Mammary epithelial cell (primary cell): ENCODE results near the gene AKAP6.

Source experiments
- EZH2 ChIP-seq: IDR thresholded peaks from 2 replicates; pipeline ENCODE4 v1.6.1; 2012; ENCODE audit warnings: low read length, inconsistent platforms, borderline replicate concordance
- TF ChIP-seq, protein P1 (sequence below), 2 donors: IDR thresholded peaks in 1 of 2; conservative IDR thresholded peaks in 1 of 2; 2 replicates each; pipeline ENCODE4 v1.5.1; 2011 to 2012; ENCODE audit warnings: inconsistent platforms in 2 of 2, low read length in 2 of 2, mild to moderate bottlenecking in 2 of 2, control low read depth in 1 of 2, low read depth in 1 of 2; ENCODE audit not compliant: insufficient read depth in 1 of 2; ENCODE audit errors: extremely low read depth in 1 of 2

GRCh38 chr14:32510815-32511214 is 181.7 kb downstream of the AKAP6 start:
- TF ChIP-seq, protein P1, sequence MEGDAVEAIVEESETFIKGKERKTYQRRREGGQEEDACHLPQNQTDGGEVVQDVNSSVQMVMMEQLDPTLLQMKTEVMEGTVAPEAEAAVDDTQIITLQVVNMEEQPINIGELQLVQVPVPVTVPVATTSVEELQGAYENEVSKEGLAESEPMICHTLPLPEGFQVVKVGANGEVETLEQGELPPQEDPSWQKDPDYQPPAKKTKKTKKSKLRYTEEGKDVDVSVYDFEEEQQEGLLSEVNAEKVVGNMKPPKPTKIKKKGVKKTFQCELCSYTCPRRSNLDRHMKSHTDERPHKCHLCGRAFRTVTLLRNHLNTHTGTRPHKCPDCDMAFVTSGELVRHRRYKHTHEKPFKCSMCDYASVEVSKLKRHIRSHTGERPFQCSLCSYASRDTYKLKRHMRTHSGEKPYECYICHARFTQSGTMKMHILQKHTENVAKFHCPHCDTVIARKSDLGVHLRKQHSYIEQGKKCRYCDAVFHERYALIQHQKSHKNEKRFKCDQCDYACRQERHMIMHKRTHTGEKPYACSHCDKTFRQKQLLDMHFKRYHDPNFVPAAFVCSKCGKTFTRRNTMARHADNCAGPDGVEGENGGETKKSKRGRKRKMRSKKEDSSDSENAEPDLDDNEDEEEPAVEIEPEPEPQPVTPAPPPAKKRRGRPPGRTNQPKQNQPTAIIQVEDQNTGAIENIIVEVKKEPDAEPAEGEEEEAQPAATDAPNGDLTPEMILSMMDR (conservative IDR thresholded peaks at IDR 0.05 in 1 of 2, IDR thresholded peaks at IDR 0.05 in 1 of 2; ENCODE audit: extremely low read depth in 1 of 2, insufficient read depth in 1 of 2, low read depth in 1 of 2, low read length in 2 of 2): no peak
- TF ChIP-seq EZH2: no peak
